CD4-positive, alpha-beta T cell treated with Interleukin-15 for 4 hours (primary cell): ENCODE measurements around the gene SEPTIN11.

Experiments
- DNase-seq: peaks from one replicate; pipeline ENCODE4 v3.0.0-alpha.2; 2020; ENCODE audit warnings: low spot score

Gene SEPTIN11

GRCh38 chr4:76980261-76980660 is 30.7 kb downstream of the SEPTIN11 start:
- no peak for DNase-seq

DNA sequence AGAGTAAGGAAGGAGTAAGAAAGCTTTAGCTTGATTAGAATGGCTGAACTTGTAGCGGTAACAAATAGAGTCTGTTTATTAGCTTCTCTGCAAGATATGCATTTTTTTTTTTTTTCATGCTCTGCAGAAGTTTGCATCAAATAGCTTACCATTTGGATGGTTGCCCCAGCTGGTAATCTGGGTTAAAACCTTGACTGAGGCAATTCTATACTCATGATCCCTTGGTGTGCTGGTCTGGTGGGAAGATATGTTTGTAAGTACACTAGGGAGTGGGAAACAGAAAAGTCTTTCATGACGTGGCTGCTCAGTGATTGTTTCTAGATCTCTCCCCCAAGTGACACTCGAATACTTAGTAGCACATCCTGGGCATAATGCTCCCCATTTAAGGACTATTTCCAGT is 32.1 kb downstream of the SEPTIN11 start:
- DNase-seq = no peak

GRCh38 chr4:76982638-76983584 is 33.4 kb downstream of the SEPTIN11 start:
- DNase-seq = peak; percentile 34

GRCh38 chr4:76984127-76984526 is 34.6 kb downstream of the SEPTIN11 start:
- peak; percentile 38 for DNase-seq

DNA sequence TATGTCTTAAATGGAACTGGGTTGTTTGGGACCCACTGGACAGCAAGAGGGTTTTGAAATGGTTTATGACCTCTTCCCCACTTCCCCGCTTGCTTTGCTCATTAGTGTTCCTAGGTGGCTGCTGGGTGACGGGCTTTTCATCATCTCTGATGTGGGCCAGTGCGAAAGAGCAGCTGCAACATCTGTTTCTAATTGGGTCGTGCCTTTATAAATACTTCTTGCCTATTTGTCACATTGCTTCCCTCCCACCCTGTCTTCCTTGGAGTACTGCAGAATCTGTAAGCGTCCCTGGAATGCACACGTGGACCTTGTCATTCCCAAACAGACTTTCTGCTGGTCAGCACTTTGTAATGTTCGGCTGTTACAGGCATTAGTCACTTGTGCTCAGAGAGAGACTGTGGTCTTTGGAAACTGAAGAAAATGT is 35.2 kb downstream of the SEPTIN11 start:
- DNase-seq = no peak

DNA sequence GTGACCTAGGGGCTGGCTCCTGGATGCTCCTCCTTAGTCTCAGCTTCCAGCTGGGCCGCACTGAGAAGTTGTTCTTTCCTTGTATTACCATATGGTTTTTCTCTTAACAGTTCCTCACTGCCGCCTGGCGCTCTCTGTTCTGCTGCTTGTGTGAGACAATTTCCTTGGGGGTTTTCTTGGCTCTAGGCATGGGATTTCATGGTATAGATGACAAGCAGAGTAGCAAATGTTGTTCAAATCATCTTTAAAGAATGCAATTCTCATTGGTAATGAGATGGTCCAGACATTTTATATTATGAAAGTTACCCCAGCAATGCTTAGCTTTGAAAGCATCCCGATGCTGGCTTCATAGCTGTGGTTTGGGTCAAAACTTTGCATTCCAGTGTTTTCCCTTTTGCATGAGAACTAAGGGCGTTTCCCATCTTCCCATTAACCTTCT is 37.6 kb downstream of the SEPTIN11 start:
- no peak for DNase-seq

DNA sequence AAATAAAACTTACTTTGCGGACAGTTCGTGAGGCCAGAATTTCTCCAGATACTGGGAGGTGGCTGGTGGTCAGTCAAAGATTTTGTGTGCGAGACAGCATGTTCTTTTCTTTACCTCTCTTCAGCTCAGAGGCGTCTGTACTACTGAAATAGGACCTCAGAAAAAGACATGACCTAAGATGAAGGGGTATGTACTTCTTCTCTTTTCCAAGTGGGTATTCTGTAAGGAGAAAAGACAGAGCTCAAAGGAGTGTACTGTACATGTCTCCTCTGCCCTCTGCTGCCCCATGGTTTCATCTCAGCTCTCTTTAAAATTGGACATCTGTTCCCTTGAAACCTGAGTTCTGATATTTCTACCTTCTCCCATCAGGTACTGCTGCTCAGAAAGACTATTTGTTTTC is 38.1 kb downstream of the SEPTIN11 start:
- no peak for DNase-seq

DNA sequence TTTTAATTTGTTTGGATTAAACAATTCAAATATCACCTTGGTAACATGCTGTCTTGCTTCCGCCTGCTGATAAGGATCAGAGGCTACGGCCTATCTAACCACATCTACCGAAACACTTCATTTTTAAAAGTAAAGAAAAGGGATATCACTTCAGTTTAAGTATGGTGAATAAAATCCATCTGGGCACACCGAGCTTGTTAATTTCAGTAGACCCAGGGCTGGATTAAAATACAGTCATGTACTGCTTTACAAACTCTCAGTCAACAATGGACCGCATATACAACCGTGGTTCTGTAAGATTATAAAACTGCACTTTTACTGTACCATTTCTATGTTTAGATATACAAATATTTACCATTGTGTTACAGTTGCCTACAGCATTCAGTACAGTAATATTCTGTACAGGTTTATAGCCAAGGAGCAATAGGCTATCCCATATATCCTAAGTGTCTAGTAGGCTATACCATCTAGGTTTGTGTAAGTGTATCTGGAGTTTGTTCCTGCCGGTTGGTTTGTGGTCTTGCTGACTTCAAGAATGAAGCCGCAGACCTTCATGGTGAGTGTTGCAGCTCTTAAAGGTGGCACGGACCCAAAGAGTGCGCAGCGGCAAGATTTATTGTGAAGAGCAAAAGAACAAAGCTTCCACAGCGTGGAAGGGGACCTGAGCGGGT is 40.0 kb downstream of the SEPTIN11 start:
- DNase-seq = peak; percentile 78

GRCh38 chr4:76990288-76991080 is 40.9 kb downstream of the SEPTIN11 start:
- DNase-seq = no peak

DNA sequence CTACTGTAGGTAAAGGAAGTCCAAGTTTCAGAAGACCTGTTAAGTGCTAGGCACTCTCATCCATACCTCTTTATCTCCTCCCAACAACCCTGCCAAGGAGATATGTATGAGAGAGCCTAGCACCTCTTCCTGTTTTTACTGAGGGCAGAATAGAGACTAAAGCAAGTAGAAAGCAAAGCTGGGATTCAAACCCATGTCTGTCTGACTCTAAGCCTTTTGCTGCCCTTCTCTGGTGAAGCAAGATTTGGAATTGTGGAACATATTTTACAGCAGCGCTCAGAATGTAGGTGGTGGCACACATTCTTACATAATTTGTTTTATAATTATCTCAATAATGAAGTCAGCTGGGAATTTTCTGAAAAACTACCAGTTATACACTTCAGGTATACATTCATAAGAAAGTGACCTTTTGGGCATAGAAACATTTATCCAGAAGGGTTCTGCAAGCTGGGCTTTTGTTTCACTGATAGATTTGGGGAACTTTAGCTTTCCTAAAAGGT is 41.7 kb downstream of the SEPTIN11 start:
- no peak for DNase-seq

DNA sequence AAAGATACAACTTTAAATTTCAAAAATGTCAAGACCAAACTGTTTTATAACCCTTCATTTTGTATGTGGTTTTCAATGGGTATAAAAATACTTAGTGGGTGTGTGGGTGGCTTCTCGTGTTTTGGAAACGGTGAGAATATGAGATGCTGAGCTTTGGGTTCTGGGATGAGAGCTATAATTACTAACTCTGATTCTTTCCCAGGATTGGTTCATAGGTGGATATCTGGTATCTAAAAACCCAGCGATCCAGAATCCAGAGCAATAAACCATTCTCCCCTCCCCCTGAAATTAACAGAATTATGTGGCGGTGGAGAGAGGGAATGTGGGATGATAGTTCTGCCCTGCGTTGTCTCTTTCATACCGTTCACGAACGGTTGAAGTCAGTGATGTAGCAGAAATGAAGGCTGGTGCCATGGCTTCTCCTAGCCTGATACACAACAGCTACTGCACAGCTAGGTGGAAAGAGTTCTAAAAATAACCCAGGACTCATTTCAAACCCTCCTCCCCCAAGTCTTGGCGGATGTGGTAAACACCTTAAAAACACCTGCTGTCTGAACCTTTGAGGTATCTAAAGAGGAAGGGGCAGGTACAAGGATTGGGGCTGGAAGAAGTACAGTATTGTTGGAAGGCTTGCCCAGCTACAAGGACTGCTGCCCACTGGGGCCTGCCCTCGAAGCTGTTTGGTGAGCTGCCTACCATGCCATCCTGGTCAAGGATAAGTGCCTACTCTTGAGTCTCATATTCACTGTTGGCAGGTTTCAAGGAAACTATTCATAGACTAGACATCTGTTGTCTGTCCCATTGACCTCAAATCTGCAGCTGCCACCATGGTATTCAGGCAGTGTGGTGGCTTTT is 44.5 kb downstream of the SEPTIN11 start:
- DNase-seq = peak; percentile 70

- DNase-seq = no peak
Observed at GRCh38 chr4:76995776-76996175, 46.2 kb downstream of the SEPTIN11 start.

- no peak for DNase-seq
Observed at GRCh38 chr4:76996445-76996844, 46.9 kb downstream of the SEPTIN11 start.

DNA sequence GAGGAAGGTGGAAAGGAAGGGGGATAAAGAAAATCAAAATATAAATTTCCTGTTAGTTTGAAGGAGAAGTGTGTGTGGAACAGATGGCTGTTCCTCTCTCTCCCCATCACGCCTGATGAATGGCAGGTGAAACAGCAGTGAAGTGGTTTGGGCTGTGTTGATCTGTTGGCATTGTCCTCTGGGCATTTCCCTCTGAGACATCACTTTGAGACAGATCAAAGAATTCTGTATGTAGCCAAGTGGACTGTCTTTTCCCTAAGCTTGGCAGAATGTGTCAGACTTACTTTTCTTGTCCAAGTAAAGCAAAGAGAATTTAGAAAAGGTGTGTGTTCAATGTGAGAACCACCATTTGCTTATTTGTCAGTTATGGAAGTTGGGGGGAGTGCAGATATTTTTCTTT is 47.5 kb downstream of the SEPTIN11 start:
- no peak for DNase-seq

DNA sequence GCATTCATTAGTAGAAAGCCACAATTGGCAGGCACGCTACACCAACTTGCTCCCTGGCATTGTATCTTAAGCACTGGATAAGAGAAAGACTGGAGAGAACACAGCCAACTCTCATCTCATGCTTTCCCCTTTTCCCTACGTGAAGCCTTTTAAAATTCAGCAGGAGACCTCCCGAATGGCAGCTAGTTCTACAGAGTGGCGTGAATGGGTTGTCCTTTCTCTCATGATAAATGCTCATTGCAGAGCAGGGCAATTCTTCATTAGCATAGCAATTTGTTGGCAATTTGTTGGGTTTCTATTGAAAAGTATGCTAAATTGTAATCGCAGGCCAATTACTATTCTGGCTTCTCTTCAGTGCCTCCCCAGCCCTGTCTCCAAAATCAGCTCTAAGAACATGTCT is 48.0 kb downstream of the SEPTIN11 start:
- DNase-seq = no peak

- no peak for DNase-seq
Observed at GRCh38 chr4:76998251-76998901, 48.8 kb downstream of the SEPTIN11 start.
